ENCODE measurements around the gene HSDL1.
"Not testable (repeated sequence)": the region's sequence is repeated elsewhere in the genome, so short reads cannot be mapped to it uniquely, and the experiment has no call there.

Gene HSDL1

DNA sequence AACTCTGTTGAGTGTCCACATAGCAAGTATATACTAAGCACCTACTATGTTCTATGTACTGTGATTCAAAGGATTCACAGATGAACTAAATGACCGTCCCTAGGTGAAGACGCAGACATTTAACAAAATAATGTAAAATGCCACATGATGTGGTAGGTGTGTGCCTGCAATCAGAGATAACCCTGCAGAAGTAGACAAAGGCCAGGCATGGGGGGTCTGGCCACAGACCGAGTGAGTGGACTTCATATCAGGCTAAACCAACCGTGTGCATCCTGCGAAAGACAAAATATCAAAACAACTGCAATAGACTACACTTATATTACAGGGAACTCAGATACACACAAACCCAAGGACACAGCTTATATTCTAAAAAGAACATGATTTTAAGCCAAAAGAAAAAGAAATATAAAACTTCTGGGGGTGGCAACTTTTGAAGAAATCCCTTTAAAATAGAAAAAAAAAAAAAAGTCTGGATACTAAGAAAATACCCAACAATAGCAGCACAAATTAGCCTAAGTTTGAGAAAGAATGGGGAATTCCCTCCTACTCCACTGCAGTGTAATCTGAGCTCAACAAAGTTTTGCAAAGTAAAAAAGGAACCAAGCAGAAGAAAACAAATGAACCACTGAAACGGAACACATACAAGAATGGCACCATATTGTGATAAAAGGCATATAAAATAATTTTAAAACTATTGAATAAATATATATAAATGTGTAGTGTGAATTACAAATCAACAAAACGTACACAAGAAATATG, 12.3 kb downstream of the HSDL1 start:
- TF ChIP-seq TAF1 (IDR thresholded peaks at IDR 0.05; ENCODE audit: borderline replicate concordance, low read depth, low read length) (no peak), POLR2AphosphoS5 (IDR thresholded peaks at IDR 0.05; ENCODE audit: low read depth, low read length) (no peak), POLR2A (IDR thresholded peaks at IDR 0.05; ENCODE audit: low read depth, low read length) (no peak)
- DNase-seq (ENCODE audit: insufficient read length) (no peak), FAIRE-seq (no peak)

- TF ChIP-seq POLR2AphosphoS5 (IDR thresholded peaks at IDR 0.05; ENCODE audit: low read depth, low read length): no peak
- TF ChIP-seq POLR2A (IDR thresholded peaks at IDR 0.05; ENCODE audit: low read depth, low read length): no peak
- TF ChIP-seq TAF1 (IDR thresholded peaks at IDR 0.05; ENCODE audit: borderline replicate concordance, low read depth, low read length): no peak
- no peak for DNase-seq (ENCODE audit: insufficient read length)
- no peak for FAIRE-seq
These were observed 13.9 kb downstream of the HSDL1 start for GRCh38 chr16:84131117-84131516.

DNA sequence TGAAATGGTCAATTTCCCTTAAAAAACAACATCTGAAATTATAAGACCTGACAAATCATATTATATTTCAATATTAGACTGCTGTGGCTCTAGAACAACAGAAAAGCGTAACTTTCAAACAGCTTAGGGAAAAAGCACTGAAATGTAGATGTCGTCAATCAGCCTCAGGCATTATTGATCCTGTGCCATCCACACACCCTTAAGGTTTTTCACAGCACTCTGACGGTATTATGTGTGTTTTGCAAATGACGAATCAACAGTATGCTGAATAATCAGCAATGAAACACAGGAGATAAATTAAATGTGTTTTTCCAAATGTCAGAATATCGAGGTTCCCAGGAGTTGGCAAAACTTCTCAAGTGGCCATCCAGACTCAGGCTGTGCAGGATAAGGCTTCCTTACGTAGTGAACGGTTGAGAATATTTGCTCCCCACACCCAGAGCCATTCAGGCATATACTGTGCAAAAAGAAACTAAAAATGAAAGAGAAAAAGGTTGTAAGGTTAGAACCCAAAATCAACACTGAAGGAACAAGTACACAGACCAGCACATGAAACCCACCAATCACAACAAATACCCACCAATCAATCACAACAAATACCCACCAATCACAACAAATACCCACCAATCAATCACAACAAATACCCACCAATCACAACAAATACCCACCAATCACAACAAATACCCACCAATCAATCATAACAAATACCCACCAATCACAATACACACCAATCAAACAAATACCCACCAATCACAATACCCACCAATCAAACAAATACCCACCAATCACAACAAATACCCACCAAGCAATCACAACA, 20.5 kb downstream of the HSDL1 start:
- no peak for FAIRE-seq
- DNase-seq (ENCODE audit: insufficient read length): no peak
- no peak for TF ChIP-seq POLR2A (IDR thresholded peaks at IDR 0.05; ENCODE audit: low read depth, low read length)
- TF ChIP-seq TAF1 (IDR thresholded peaks at IDR 0.05; ENCODE audit: borderline replicate concordance, low read depth, low read length): no peak
- no peak for TF ChIP-seq POLR2AphosphoS5 (IDR thresholded peaks at IDR 0.05; ENCODE audit: low read depth, low read length)

GRCh38 chr16:84121007-84121406, 24.0 kb downstream of the HSDL1 start:
- FAIRE-seq (no peak), DNase-seq (ENCODE audit: insufficient read length) (no peak)
- TF ChIP-seq TAF1 (IDR thresholded peaks at IDR 0.05; ENCODE audit: borderline replicate concordance, low read depth, low read length) (no peak), POLR2AphosphoS5 (IDR thresholded peaks at IDR 0.05; ENCODE audit: low read depth, low read length) (no peak), POLR2A (IDR thresholded peaks at IDR 0.05; ENCODE audit: low read depth, low read length) (no peak)

DNA sequence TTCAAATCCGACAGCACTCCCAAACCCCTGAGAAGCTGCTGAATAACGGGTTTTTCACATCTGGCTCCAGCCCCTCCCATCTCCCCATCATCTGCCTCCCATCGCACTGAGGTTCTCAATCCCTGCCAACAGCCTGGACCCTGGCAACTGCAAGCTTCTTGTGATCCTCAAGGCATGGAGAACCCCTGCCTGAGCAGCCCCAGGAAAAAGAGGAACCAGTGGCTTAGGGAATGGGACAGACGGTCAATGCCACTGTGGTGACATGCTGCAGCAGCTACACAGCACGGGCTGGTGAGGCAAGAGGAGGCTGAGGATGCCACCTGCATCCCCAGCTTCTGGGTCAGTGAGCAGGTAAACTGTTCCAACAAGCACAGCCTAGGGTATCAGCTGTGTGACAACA, 25.0 kb downstream of the HSDL1 start:
- TF ChIP-seq POLR2A (IDR thresholded peaks at IDR 0.05; ENCODE audit: low read depth, low read length) (no peak), TAF1 (IDR thresholded peaks at IDR 0.05; ENCODE audit: borderline replicate concordance, low read depth, low read length) (no peak), POLR2AphosphoS5 (IDR thresholded peaks at IDR 0.05; ENCODE audit: low read depth, low read length) (no peak)
- FAIRE-seq (no peak), DNase-seq (ENCODE audit: insufficient read length) (no peak)

- FAIRE-seq (no peak), DNase-seq (ENCODE audit: insufficient read length) (no peak)
- TF ChIP-seq POLR2AphosphoS5 (IDR thresholded peaks at IDR 0.05; ENCODE audit: low read depth, low read length): no peak
- no peak for TF ChIP-seq POLR2A (IDR thresholded peaks at IDR 0.05; ENCODE audit: low read depth, low read length)
- TF ChIP-seq TAF1 (IDR thresholded peaks at IDR 0.05; ENCODE audit: borderline replicate concordance, low read depth, low read length): no peak
These were observed 25.6 kb downstream of the HSDL1 start for GRCh38 chr16:84119368-84119767.

DNA sequence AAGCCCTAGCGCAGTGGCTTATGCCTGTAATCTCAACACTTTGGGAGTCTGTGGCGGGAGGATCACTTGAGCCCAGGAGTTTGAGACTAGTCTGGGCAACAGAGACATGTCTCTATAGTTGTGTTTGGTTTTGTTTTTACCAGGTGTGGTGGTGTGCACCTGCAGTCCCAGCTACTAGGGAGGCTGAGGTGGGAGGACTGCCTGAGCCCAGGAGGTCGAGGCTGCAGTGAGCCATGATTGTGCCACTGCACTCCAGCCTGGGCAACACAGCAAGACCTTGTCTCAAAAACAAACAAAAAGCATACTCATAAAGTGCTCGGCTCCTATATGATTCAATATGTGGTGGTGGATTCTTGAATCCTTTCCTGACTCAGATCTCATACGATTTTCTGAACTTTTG, 26.7 kb downstream of the HSDL1 start:
- FAIRE-seq; DNase-seq (ENCODE audit: insufficient read length): not testable (repeated sequence)

DNA sequence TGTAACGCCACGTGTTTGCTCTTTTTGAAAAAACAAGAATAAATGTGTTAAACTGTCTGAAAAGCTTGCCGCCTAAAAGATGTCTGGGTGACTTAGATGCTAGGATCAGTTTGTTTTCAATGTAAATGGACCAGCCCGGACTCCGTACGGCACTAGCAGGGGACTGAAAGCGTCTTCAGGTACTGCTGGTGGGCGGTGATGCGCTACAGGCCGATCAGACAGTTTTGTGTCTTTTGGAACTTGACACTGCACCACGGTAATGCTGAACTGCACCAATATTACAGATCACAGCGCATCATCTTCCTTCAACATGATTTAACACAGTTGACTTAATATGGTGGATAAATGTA, 27.5 kb downstream of the HSDL1 start:
- FAIRE-seq (peak; percentile 67), DNase-seq (ENCODE audit: insufficient read length) (no peak)
- TF ChIP-seq POLR2AphosphoS5 (IDR thresholded peaks at IDR 0.05; ENCODE audit: low read depth, low read length): no peak
- no peak for TF ChIP-seq POLR2A (IDR thresholded peaks at IDR 0.05; ENCODE audit: low read depth, low read length)
- no peak for TF ChIP-seq TAF1 (IDR thresholded peaks at IDR 0.05; ENCODE audit: borderline replicate concordance, low read depth, low read length)

- DNase-seq (ENCODE audit: insufficient read length) (peak; percentile 91), FAIRE-seq (peak; percentile 95)
- TF ChIP-seq POLR2AphosphoS5 (IDR thresholded peaks at IDR 0.05; ENCODE audit: low read depth, low read length) (peak; percentile 78), POLR2A (IDR thresholded peaks at IDR 0.05; ENCODE audit: low read depth, low read length) (peak; percentile 86), TAF1 (IDR thresholded peaks at IDR 0.05; ENCODE audit: borderline replicate concordance, low read depth, low read length) (peak; percentile 61; the same call in 1 of the 2 replicates)
These were observed 28.1 kb downstream of the HSDL1 start, which contains the start of gene MBTPS1 for GRCh38 chr16:84116720-84117493. Gene MBTPS1, minus strand, starts transcription at chr16:84116942. Its CDS starts 15,159 bp downstream, at chr16:84101783.

GRCh38 chr16:84115919-84116719, 28.9 kb downstream of the HSDL1 start:
- no peak for FAIRE-seq

DNA sequence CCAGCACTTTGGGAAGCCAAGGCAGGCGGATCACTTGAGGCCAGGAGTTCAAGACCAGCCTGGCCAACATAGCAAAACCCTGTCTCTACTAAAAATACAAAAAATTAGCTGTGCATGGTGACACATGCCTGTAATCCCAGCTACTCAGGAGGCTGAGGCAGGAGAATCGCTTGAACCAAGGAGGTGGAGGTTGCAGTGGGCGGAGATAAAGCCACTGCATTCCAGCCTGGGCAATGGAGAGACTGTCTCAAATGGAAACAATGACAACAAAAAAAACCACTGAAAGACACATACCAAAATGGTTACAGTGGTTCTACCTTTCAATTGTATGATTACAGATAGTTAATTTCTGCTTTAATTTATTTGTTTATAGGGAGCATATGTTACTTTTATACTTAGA, 33.0 kb downstream of the HSDL1 start:
- FAIRE-seq; DNase-seq (ENCODE audit: insufficient read length): not testable (repeated sequence)

More at GRCh38 chr16:84115919-84116719, 28.9 kb downstream of the HSDL1 start:
- DNase-seq (ENCODE audit: insufficient read length): peak; percentile 22
- TF ChIP-seq TAF1 (IDR thresholded peaks at IDR 0.05; ENCODE audit: borderline replicate concordance, low read depth, low read length) (no peak), POLR2AphosphoS5 (IDR thresholded peaks at IDR 0.05; ENCODE audit: low read depth, low read length) (no peak), POLR2A (IDR thresholded peaks at IDR 0.05; ENCODE audit: low read depth, low read length) (no peak)
